Liver (tissue), 3 donors: Measurements from ENCODE around the gene PDXK.

ENCODE experiments used
- ATF3 ChIP-seq: IDR thresholded peaks from 2 replicates; pipeline ENCODE4 v1.6.1; 2016; ENCODE audit warnings: antibody characterized with exemption
- CTCF ChIP-seq: fragments of 150-350 bp; IDR thresholded peaks from 2 replicates; pipeline ENCODE4 v1.5.1; 2017; ENCODE audit warnings: improper control_type of control experiment, low read depth, low read length; ENCODE audit not compliant: missing input control
- EGR1 ChIP-seq, 2 donors: IDR thresholded peaks; 2 replicates each; pipeline ENCODE4 v1.6.1; 2016 to 2018; ENCODE audit warnings: antibody characterized with exemption in 2 of 2, low read depth in 2 of 2
- FOXA1 ChIP-seq: IDR thresholded peaks from 2 replicates; pipeline ENCODE4 v1.6.1; 2016; ENCODE audit warnings: antibody characterized with exemption
- GABPA ChIP-seq, 2 donors: IDR thresholded peaks in 1 of 2; conservative IDR thresholded peaks in 1 of 2; 2 replicates each; pipeline ENCODE4 v1.6.1; 2016; ENCODE audit warnings: antibody characterized with exemption in 2 of 2, mild to moderate bottlenecking in 1 of 2, moderate library complexity in 1 of 2
- JUND ChIP-seq, 2 donors: IDR thresholded peaks; 2 replicates each; pipeline ENCODE4 v1.6.1; 2016; ENCODE audit warnings: antibody characterized with exemption in 2 of 2
- RAD21 ChIP-seq, 2 donors: IDR thresholded peaks; 2 replicates each; pipeline ENCODE4 v1.6.1; 2016; ENCODE audit warnings: antibody characterized with exemption in 2 of 2, mild to moderate bottlenecking in 2 of 2
- REST ChIP-seq: IDR thresholded peaks from 2 replicates; pipeline ENCODE4 v1.6.1; 2016; ENCODE audit warnings: antibody characterized with exemption, mild to moderate bottlenecking
- RXRA ChIP-seq, 2 donors: IDR thresholded peaks; 2 replicates each; pipeline ENCODE4 v1.6.1; 2017 to 2018; ENCODE audit warnings: antibody characterized with exemption in 2 of 2, mild to moderate bottlenecking in 1 of 2
- SP1 ChIP-seq: IDR thresholded peaks from 2 replicates; pipeline ENCODE4 v1.6.1; 2018; ENCODE audit warnings: antibody characterized with exemption, mild to moderate bottlenecking
- TAF1 ChIP-seq: conservative IDR thresholded peaks from 2 replicates; pipeline ENCODE4 v1.6.1; 2016; ENCODE audit warnings: antibody characterized with exemption, mild to moderate bottlenecking
- YY1 ChIP-seq: IDR thresholded peaks from 2 replicates; pipeline ENCODE4 v1.6.1; 2016; ENCODE audit warnings: antibody characterized with exemption, mild to moderate bottlenecking
- ZBTB33 ChIP-seq: IDR thresholded peaks from 2 replicates; pipeline ENCODE4 v1.6.1; 2016; ENCODE audit warnings: antibody characterized with exemption
- donor health status: healthy.
- donor health status: healthy.

- TF ChIP-seq RAD21 (IDR thresholded peaks at IDR 0.05) (no peak), REST (no peak), CTCF (no peak), GABPA (IDR thresholded peaks at IDR 0.05 in 1 of 2, conservative IDR thresholded peaks at IDR 0.05 in 1 of 2) (no peak), JUND (IDR thresholded peaks at IDR 0.05) (no peak), YY1 (no peak), SP1 (no peak), ATF3 (no peak), EGR1 (IDR thresholded peaks at IDR 0.05; ENCODE audit: low read depth in 2 of 2) (no peak), ZBTB33 (no peak), TAF1 (no peak), RXRA (IDR thresholded peaks at IDR 0.05) (no peak), FOXA1 (no peak)
Measured at GRCh38 chr21:43689556-43690337, 29.2 kb upstream of the PDXK start.
